ENCODE data around the gene TIMMDC1. TPM values are rescaled to one million over a fixed set of nuclear protein-coding genes. Genes with fewer than 3 reads are reported as not detected.
A peak's percentile ranks its signal among the peaks of the same experiment; 100 is the strongest.
"Not testable (repeated sequence)": the region's sequence is repeated elsewhere in the genome, so short reads cannot be mapped to it uniquely, and the experiment has no call there.

TIMMDC1 gene
- total and polyA plus RNA-seq, 4 experiments from 2014 or later: 72.2 to 80.9 (median 73.8) TPM

DNA sequence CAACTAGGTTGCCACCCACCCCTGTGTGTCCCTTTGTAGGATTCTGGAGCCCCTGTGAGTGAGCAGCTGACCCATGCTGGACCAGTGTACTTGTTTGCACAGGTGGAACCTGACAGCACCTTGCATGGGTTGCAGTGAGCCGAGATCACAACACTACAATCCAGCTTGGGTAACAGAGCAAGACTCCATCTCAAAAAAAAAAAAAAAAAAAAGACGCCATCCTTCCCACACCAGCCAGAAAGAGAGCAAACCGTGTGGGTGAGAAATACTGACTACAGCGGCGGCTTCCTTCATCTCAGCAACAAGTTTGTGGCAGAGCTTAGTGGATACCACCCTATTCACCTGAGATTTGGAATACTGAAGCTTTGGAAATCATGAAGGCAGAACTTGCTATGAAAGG is 61.8 kb downstream of the TIMMDC1 start:
- H3K4me1 ChIP-seq (ENCODE audit: insufficient read depth, low read length): peaks cover 25% of the 10 kb centered on the region
- Mint-ChIP-seq H3K4me1 (peaks cover 16 to 29% (median 21%) of the 10 kb centered on the region in 4 donors), H3K9me3 (no peaks in the 10 kb centered on the region), H3K4me3 (peak overlapping the region in 1 of 8 donors; percentile 3), H3K27me3 (no peaks in the 10 kb centered on the region), H3K27ac (peak overlapping the region in 2 of 7 donors; percentile 22 to 46), H3K36me3 (no peaks in the 10 kb centered on the region)
- POLR2A ChIA-PET (ENCODE audit: partially characterized antibody): no interaction called here
- intact Hi-C loops (cut with micrococcal nuclease): no loop called here
- no peak for DNase-seq
- no peaks in the 10 kb centered on the region for H3K27me3 ChIP-seq (ENCODE audit: insufficient read depth, low read length)
- H3K4me3 ChIP-seq (ENCODE audit: low read length in 2 of 2): no peak overlapping the region
- H3K27ac ChIP-seq (ENCODE audit: low read depth, low read length): no peak overlapping the region
- no peaks in the 10 kb centered on the region for H3K36me3 ChIP-seq (ENCODE audit: insufficient read depth, low read length)
- H3K9me3 ChIP-seq (ENCODE audit: control insufficient read depth in 1 of 2, low read length in 2 of 2): no peaks in the 10 kb centered on the region
- CTCF ChIA-PET (ENCODE audit: partially characterized antibody): interaction anchor here (0.7 to 1.5 kb wide), 4 partner anchors 14 to 1137 kb away, joined by 3 to 8 read pairs (median 4); no protein-coding TSS in a partner anchor

DNA sequence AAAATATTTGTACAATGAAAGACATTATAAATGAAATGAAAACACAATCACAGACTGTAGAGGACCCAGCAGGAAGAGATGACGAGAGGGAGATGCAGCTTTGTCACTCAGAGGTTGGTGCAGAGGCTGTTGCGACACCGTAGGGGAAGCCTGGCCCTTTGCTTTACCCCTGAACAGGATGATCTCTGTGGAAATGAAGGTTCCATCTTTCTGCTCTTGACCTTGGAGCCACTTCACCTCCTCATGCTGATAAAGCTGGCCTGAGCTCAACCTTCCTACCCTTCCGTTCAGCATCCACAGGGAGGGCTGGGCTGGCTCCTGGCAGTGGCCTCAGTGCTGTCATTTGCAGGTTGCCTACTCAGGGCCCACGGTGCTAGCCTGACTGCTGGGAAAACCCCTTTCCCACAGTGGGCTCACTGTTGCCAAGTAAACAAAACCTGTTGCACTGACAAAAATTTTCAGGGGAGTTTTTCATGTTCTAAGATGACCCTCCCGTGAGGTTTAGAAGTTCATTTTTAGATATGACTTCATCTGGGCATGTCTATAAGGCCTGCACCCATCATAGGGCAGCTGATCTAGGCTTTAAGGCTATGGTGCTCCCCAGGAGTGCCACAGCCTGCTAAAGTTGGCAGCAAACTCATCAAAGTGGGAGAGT is 64.1 kb downstream of the TIMMDC1 start:
- H3K9me3 Mint-ChIP-seq: no peaks in the 10 kb centered on the region
- intact Hi-C loops (cut with micrococcal nuclease): no loop called here

DNA sequence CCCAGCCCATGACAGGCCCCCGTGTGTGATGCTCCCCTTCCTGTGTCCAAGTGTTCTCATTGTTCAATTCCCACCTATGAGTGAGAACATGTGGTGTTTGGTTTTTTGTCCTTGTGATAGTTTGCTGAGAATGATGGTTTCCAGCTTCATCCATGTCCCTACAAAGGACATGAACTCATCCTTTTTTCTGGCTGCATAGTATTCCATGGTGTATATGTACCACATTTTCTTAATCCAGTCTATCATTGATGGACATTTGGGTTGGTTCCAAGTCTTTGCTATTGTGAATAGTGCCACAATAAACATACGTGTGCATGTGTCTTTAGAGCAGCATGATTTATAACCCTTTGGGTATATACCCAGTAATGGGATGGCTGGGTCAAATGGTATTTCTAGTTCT is 65.0 kb downstream of the TIMMDC1 start:
- POLR2A ChIA-PET (ENCODE audit: partially characterized antibody): not testable (repeated sequence)

More for the DNA sequence above, 64.1 kb downstream of the TIMMDC1 start:
- Mint-ChIP-seq H3K27ac (peak overlapping the region; percentile 26 to 98 (median 93)), H3K4me3 (peak overlapping the region in 4 of 8 donors; percentile 39 to 62 (median 45)), H3K27me3 (no peaks in the 10 kb centered on the region), H3K4me1 (peaks cover 14 to 23% (median 18%) of the 10 kb centered on the region in 4 donors), H3K36me3 (no peaks in the 10 kb centered on the region)
- Histone ChIP-seq H3K9me3 (ENCODE audit: control insufficient read depth in 1 of 2, low read length in 2 of 2) (no peaks in the 10 kb centered on the region), H3K4me3 (ENCODE audit: low read length in 2 of 2) (no peak overlapping the region), H3K4me1 (ENCODE audit: insufficient read depth, low read length) (peaks cover 22% of the 10 kb centered on the region), H3K27me3 (ENCODE audit: insufficient read depth, low read length) (no peaks in the 10 kb centered on the region), H3K36me3 (ENCODE audit: insufficient read depth, low read length) (no peaks in the 10 kb centered on the region), H3K27ac (ENCODE audit: low read depth, low read length) (peak overlapping the region; percentile 58)
- ChIA-PET CTCF (ENCODE audit: partially characterized antibody) (no interaction called here), POLR2A (ENCODE audit: partially characterized antibody) (no interaction called here)
- peak; percentile 54 to 84 (median 58) for DNase-seq

DNA sequence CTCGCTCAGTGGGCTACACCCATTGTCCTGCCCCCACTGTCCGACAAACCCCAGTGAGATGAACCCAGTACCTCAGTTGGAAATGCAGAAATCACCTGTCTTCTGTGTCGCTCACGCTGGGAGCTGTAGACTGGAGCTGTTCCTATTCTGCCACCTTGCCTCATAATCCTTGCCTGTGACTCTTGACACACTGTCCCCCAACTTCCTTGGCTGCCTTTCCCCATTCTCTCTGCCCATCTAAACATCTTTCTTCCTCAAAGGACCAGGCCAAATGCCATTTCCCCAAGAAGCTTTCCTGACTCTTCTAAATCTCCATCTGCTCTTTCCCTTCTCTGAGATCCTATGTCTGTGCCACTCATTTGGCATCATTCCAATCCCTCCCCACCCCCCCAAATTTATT is 70.8 kb downstream of the TIMMDC1 start:
- H3K4me1 Mint-ChIP-seq: no peaks in the 10 kb centered on the region
- no peak for DNase-seq
- POLR2A ChIA-PET (ENCODE audit: partially characterized antibody): no interaction called here
- intact Hi-C loops (cut with micrococcal nuclease): no loop called here
- peaks cover 0 to 2% (median 0%) of the 10 kb centered on the region in 8 donors for H3K9me3 Mint-ChIP-seq
- no peaks in the 10 kb centered on the region for H3K27me3 ChIP-seq (ENCODE audit: insufficient read depth, low read length)
- CTCF ChIA-PET (ENCODE audit: partially characterized antibody): no interaction called here
- H3K4me3 ChIP-seq (ENCODE audit: low read length in 2 of 2): no peak overlapping the region
- H3K4me3 Mint-ChIP-seq: no peak overlapping the region
- no peak overlapping the region for H3K27ac Mint-ChIP-seq
- no peak overlapping the region for H3K27ac ChIP-seq (ENCODE audit: low read depth, low read length)
- H3K27me3 Mint-ChIP-seq: peaks cover 10% of the 10 kb centered on the region in 2 donors
- H3K36me3 Mint-ChIP-seq: no peaks in the 10 kb centered on the region
- H3K9me3 ChIP-seq (ENCODE audit: control insufficient read depth in 1 of 2, low read length in 2 of 2): no peaks in the 10 kb centered on the region
- no peaks in the 10 kb centered on the region for H3K36me3 ChIP-seq (ENCODE audit: insufficient read depth, low read length)
- no peaks in the 10 kb centered on the region for H3K4me1 ChIP-seq (ENCODE audit: insufficient read depth, low read length)

More for the DNA sequence above, 65.0 kb downstream of the TIMMDC1 start:
- H3K9me3 Mint-ChIP-seq; H3K36me3 ChIP-seq (ENCODE audit: insufficient read depth, low read length); CTCF ChIA-PET (ENCODE audit: partially characterized antibody); DNase-seq; H3K36me3 Mint-ChIP-seq; H3K4me3 Mint-ChIP-seq; H3K9me3 ChIP-seq (ENCODE audit: control insufficient read depth in 1 of 2, low read length in 2 of 2); H3K27ac Mint-ChIP-seq; H3K27me3 ChIP-seq (ENCODE audit: insufficient read depth, low read length); intact Hi-C loops (cut with micrococcal nuclease); H3K27ac ChIP-seq (ENCODE audit: low read depth, low read length); H3K4me3 ChIP-seq (ENCODE audit: low read length in 2 of 2); H3K27me3 Mint-ChIP-seq: not testable (repeated sequence)
- peaks cover 9 to 19% (median 14%) of the 10 kb centered on the region in 4 donors for H3K4me1 Mint-ChIP-seq
- peaks cover 20% of the 10 kb centered on the region for H3K4me1 ChIP-seq (ENCODE audit: insufficient read depth, low read length)

DNA sequence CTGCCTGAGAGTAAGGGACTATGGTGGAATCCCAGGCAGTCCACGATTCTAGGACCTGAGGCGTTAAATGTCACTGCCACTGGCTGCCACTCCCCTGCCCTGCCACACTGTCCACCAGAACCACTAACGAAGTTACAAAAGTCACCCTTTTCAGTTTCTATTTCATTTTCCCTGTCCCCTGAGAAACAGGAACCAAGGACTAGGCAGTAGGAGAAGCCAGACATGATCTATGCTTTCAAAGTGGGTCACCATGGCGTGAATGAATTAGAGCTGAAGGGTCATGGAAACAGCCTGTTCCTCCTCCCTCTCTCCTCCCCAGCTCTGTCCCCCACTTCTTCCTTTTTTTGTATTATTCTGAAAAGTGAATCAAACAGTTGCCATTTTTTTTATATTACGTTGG is 71.9 kb downstream of the TIMMDC1 start:
- H3K27me3 Mint-ChIP-seq: peaks cover 10% of the 10 kb centered on the region in 2 donors
- ChIA-PET CTCF (ENCODE audit: partially characterized antibody) (no interaction called here), POLR2A (ENCODE audit: partially characterized antibody) (no interaction called here)
- H3K9me3 ChIP-seq (ENCODE audit: control insufficient read depth in 1 of 2, low read length in 2 of 2): no peaks in the 10 kb centered on the region
- H3K4me3 ChIP-seq (ENCODE audit: low read length in 2 of 2): no peak overlapping the region
- H3K27ac ChIP-seq (ENCODE audit: low read depth, low read length): no peak overlapping the region
- no peak overlapping the region for H3K4me3 Mint-ChIP-seq
- no peaks in the 10 kb centered on the region for H3K36me3 Mint-ChIP-seq
- H3K4me1 Mint-ChIP-seq: no peaks in the 10 kb centered on the region
- no peak for DNase-seq
- H3K27ac Mint-ChIP-seq: no peak overlapping the region
- no peaks in the 10 kb centered on the region for H3K27me3 ChIP-seq (ENCODE audit: insufficient read depth, low read length)
- no peaks in the 10 kb centered on the region for H3K4me1 ChIP-seq (ENCODE audit: insufficient read depth, low read length)
- intact Hi-C loops (cut with micrococcal nuclease): no loop called here
- no peaks in the 10 kb centered on the region for H3K36me3 ChIP-seq (ENCODE audit: insufficient read depth, low read length)
- peaks cover 0 to 2% (median 0%) of the 10 kb centered on the region in 8 donors for H3K9me3 Mint-ChIP-seq

DNA sequence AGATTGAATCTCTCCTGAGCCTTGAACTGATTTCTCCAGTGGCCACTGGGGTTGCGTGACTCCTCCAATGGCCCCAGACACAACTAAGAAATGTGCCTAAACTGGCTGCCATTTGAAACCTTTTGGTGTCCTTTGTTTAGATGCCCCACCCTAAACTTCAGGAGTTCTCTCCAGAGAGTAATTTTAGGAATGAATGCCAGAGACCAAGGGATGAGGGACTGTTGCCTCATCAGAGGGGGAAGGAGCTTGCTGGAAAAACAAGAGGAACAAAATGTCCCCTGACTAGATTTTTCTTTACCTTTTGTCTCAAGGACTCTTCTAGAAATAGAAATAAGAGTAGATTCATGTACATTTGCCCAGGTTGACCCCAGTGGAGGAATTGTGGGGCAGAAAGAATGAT is 72.9 kb downstream of the TIMMDC1 start:
- H3K4me3 ChIP-seq (ENCODE audit: low read length in 2 of 2): no peak overlapping the region
- H3K27me3 ChIP-seq (ENCODE audit: insufficient read depth, low read length): no peaks in the 10 kb centered on the region
- peaks cover 0 to 2% (median 0%) of the 10 kb centered on the region in 8 donors for H3K9me3 Mint-ChIP-seq
- DNase-seq: no peak
- ChIA-PET POLR2A (ENCODE audit: partially characterized antibody) (no interaction called here), CTCF (ENCODE audit: partially characterized antibody) (no interaction called here)
- no peak overlapping the region for H3K27ac Mint-ChIP-seq
- no peak overlapping the region for H3K27ac ChIP-seq (ENCODE audit: low read depth, low read length)
- H3K36me3 Mint-ChIP-seq: no peaks in the 10 kb centered on the region
- peaks cover 10% of the 10 kb centered on the region in 2 donors for H3K27me3 Mint-ChIP-seq
- no peak overlapping the region for H3K4me3 Mint-ChIP-seq
- H3K4me1 ChIP-seq (ENCODE audit: insufficient read depth, low read length): no peaks in the 10 kb centered on the region
- H3K4me1 Mint-ChIP-seq: no peaks in the 10 kb centered on the region
- intact Hi-C loops (cut with micrococcal nuclease): no loop called here
- no peaks in the 10 kb centered on the region for H3K36me3 ChIP-seq (ENCODE audit: insufficient read depth, low read length)
- H3K9me3 ChIP-seq (ENCODE audit: control insufficient read depth in 1 of 2, low read length in 2 of 2): no peaks in the 10 kb centered on the region

DNA sequence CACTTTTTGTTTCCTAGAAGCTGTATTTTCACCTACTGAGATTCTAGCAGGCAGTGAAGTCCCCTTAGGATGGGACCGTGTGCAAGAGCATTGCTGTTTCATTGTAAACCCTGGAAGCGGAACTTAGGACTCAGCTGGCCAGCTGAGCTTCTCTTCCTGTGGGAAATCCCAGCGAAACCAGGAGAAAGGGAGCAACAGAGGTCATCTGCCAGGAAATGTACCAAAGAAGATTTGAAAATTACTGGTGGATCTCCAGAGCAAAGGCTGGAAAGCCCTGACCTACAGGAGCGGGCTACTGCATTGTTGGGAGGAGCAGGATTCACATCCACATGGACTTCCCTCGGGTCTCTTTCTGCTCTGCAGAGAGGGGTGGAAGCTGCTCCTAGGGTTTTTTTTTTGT is 73.3 kb downstream of the TIMMDC1 start:
- Histone ChIP-seq H3K27me3 (ENCODE audit: insufficient read depth, low read length) (no peaks in the 10 kb centered on the region), H3K36me3 (ENCODE audit: insufficient read depth, low read length) (no peaks in the 10 kb centered on the region), H3K27ac (ENCODE audit: low read depth, low read length) (no peak overlapping the region), H3K4me3 (ENCODE audit: low read length in 2 of 2) (no peak overlapping the region), H3K9me3 (ENCODE audit: control insufficient read depth in 1 of 2, low read length in 2 of 2) (no peaks in the 10 kb centered on the region), H3K4me1 (ENCODE audit: insufficient read depth, low read length) (no peaks in the 10 kb centered on the region)
- POLR2A ChIA-PET (ENCODE audit: partially characterized antibody): no interaction called here
- Mint-ChIP-seq H3K27ac (no peak overlapping the region), H3K4me1 (no peaks in the 10 kb centered on the region), H3K36me3 (no peaks in the 10 kb centered on the region), H3K27me3 (peaks cover 10% of the 10 kb centered on the region in 2 donors), H3K9me3 (peaks cover 0 to 2% (median 0%) of the 10 kb centered on the region in 8 donors), H3K4me3 (no peak overlapping the region)
- DNase-seq: no peak
- intact Hi-C loops (cut with micrococcal nuclease): no loop called here
- CTCF ChIA-PET (ENCODE audit: partially characterized antibody): no interaction called here
